HepG2 (cell line): ENCODE measurements around the gene FGF19. TPM values are rescaled to one million over a fixed set of nuclear protein-coding genes. Genes with fewer than 3 reads are reported as not detected.

Experiments
- EHMT2 ChIP-seq: fragments of 200-600 bp; sonication (generic); IDR thresholded peaks from 2 replicates; pipeline ENCODE4 v1.7.0; 2017; ENCODE audit warnings: antibody characterized with exemption, low read depth, low read length, borderline replicate concordance
- GABPA ChIP-seq, 2 experiments: IDR thresholded peaks; 2 replicates each; pipeline ENCODE4 v1.6.1; 2011 to 2016; ENCODE audit warnings: low read depth in 2 of 2, low read length in 1 of 2, missing biosample characterization in 1 of 2, missing genetic modification characterization in 1 of 2
- HNRNPUL1 ChIP-seq: fragments of 200-400 bp; formaldehyde crosslinking; IDR thresholded peaks from 2 replicates; pipeline ENCODE4 v1.6.1; 2017; ENCODE audit warnings: low read depth, mild to moderate bottlenecking, low read length, moderate library complexity
- KDM3A ChIP-seq: IDR thresholded peaks from 2 replicates; pipeline ENCODE4 v1.6.1; 2018; ENCODE audit warnings: low read depth, missing compliant biosample characterization
- MIER2 ChIP-seq: IDR thresholded peaks from 2 replicates; pipeline ENCODE4 v1.6.1; 2016; ENCODE audit warnings: missing biosample characterization, missing genetic modification reagents
- MIER3 ChIP-seq: IDR thresholded peaks from 2 replicates; pipeline ENCODE4 v1.6.1; 2016; ENCODE audit warnings: missing compliant biosample characterization, borderline replicate concordance
- RELA ChIP-seq: sonication (generic); formaldehyde crosslinking; IDR thresholded peaks from 2 replicates; pipeline ENCODE4 v1.4.0; 2020; ENCODE audit warnings: missing genetic modification reagents
- SP5 ChIP-seq: IDR thresholded peaks from 2 replicates; pipeline ENCODE4 v1.6.1; 2016; ENCODE audit warnings: low read depth, borderline replicate concordance
- ZMYM3 ChIP-seq: sonication (generic); formaldehyde crosslinking; IDR thresholded peaks from 2 replicates; pipeline ENCODE4 v1.5.1; 2020; ENCODE audit warnings: mild to moderate bottlenecking, missing genetic modification reagents
- ZNF10 ChIP-seq: sonication (generic); formaldehyde crosslinking; IDR thresholded peaks from 2 replicates; pipeline ENCODE4 v1.4.0; 2020; ENCODE audit warnings: mild to moderate bottlenecking, low read depth, missing genetic modification reagents, borderline replicate concordance
- ZNF292 ChIP-seq: sonication (generic); formaldehyde crosslinking; IDR thresholded peaks from 2 replicates; pipeline ENCODE4 v1.8.1; 2022; ENCODE audit warnings: mild to moderate bottlenecking, low read depth, missing genetic modification reagents, borderline replicate concordance
- polyA plus RNA-seq, 8 experiments: library from polyadenylated mRNA; depleted of rRNA in 3 of 8; stranded (reverse) in 7 of 8; unstranded in 1 of 8; fragments of >200 nt; fragmentation: Illumina TruSeq in 4 of 8; extraction: Trizol in 4 of 8; gene quantifications; 2 replicates each; pipeline versions ENCODE4 v1.2.1 to v1.2.3, GENCODE V29; 2011 to 2016; ENCODE audit warnings: low read depth in 4 of 8, missing spikeins in 1 of 8, mixed read lengths in 1 of 8; ENCODE audit not compliant: insufficient read depth in 1 of 8
- total RNA-seq, 5 experiments: library from RNA; depleted of rRNA; stranded (reverse); fragments of >200 nt; fragmentation: Illumina TruSeq; extraction: Trizol; gene quantifications; 2 replicates each; pipeline ENCODE4 v1.2.3, GENCODE V29; 2016; ENCODE audit warnings: low read depth in 1 of 5
- TF ChIP-seq, protein P1 (sequence below): sonication (generic); formaldehyde crosslinking; IDR thresholded peaks from 2 replicates; pipeline ENCODE4 v1.9.0; 2021; ENCODE audit warnings: missing genetic modification reagents, mild to moderate bottlenecking, borderline replicate concordance
- TF ChIP-seq, protein P2 (sequence below): sonication (generic); formaldehyde crosslinking; IDR thresholded peaks from 2 replicates; pipeline ENCODE4 v1.4.0; 2020; ENCODE audit warnings: missing genetic modification reagents, borderline replicate concordance
- TF ChIP-seq, protein P3 (sequence below): sonication (generic); formaldehyde crosslinking; IDR thresholded peaks from 2 replicates; pipeline ENCODE4 v1.5.0; 2020; ENCODE audit warnings: missing genetic modification reagents, mild to moderate bottlenecking, borderline replicate concordance
- TF ChIP-seq, protein P4 (sequence below): IDR thresholded peaks from 2 replicates; pipeline ENCODE4 v1.6.1; 2016; ENCODE audit warnings: low read depth, control low read depth
- TF ChIP-seq, protein P5 (sequence below), 2 experiments: sonication (generic) in 1 of 2; formaldehyde crosslinking in 1 of 2; IDR thresholded peaks; 2 replicates each; pipeline versions ENCODE4 v1.4.0 to v1.6.1; 2018 to 2020; ENCODE audit warnings: missing genetic modification reagents in 2 of 2, borderline replicate concordance in 1 of 2, low read depth in 1 of 2, mild to moderate bottlenecking in 1 of 2, missing biosample characterization in 1 of 2

FGF19 gene
- total and polyA plus RNA-seq, 2 of the 13 experiments (the other 11 are each of a cell fraction or from before 2014, with no cell fraction given), result 0.07 TPM; not detected in 1

DNA sequence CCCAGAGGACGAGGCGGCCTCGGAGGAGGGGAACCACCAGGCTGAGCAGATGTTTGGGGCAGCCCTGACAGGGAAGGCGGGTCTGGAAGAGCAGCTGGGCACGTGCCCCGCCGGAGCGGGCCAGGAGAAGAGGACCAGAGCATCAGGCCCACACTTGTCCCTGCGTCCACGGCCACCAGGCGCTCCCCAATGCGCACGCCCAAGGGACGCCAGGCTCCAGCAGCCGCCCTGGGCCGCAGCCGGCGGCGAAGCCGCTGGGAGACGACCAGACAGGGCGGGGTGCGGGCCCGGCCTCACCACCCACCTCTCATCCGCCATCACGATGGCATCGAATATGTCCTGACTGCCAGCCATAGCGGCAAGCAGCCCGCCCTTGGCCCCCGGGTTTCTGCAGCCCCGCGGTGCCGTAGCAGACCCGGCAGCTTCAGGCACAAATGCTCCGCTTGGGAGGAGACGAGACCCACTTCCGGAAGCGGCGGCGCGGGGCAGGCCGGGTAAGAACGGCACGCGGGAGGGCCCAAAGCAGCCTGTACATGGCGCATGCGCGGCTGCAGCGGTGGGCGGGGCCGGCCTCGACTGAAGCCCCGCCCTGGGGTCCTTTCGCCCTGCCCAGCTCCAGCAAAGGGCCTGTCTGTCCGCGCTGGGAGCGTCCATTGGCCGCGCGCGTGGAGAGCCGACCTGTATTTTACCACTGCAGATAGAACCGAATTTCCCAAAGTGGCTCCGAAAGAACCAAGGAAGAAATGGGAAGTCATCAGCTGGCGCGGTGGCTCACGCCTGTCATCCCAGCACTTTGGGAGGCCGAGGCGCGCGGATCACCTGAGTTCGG, 28.7 kb downstream of the FGF19 start, which contains the start of gene LTO1 (continued):
- TF ChIP-seq, protein P1, sequence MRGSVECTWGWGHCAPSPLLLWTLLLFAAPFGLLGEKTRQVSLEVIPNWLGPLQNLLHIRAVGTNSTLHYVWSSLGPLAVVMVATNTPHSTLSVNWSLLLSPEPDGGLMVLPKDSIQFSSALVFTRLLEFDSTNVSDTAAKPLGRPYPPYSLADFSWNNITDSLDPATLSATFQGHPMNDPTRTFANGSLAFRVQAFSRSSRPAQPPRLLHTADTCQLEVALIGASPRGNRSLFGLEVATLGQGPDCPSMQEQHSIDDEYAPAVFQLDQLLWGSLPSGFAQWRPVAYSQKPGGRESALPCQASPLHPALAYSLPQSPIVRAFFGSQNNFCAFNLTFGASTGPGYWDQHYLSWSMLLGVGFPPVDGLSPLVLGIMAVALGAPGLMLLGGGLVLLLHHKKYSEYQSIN, result no peak
- TF ChIP-seq ZNF292 (peak; percentile 55), KDM3A (CRISPR knock-in tag) (peak; percentile 60; the same call in 1 of the 2 replicates), HNRNPUL1 (no peak), RELA (CRISPR knock-in tag) (no peak), MIER2 (0 out of 2 replicates have a peak, but pooled peaks have one; percentile 9), GABPA (IDR thresholded peaks at IDR 0.05; ENCODE audit: low read depth, low read length) (peak; percentile 71), GABPA (CRISPR knock-in tag; IDR thresholded peaks at IDR 0.05; ENCODE audit: low read depth) (peak; percentile 88), ZNF10 (CRISPR knock-in tag) (no peak), ZMYM3 (CRISPR knock-in tag) (peak; percentile 95), SP5 (CRISPR knock-in tag) (peak; percentile 60; the same call in 1 of the 2 replicates), EHMT2 (0 out of 2 replicates have a peak, but pooled peaks have one; percentile 36), MIER3 (CRISPR knock-in tag) (peak; percentile 85; the same call in 1 of the 2 replicates)
- TF ChIP-seq, protein P2, sequence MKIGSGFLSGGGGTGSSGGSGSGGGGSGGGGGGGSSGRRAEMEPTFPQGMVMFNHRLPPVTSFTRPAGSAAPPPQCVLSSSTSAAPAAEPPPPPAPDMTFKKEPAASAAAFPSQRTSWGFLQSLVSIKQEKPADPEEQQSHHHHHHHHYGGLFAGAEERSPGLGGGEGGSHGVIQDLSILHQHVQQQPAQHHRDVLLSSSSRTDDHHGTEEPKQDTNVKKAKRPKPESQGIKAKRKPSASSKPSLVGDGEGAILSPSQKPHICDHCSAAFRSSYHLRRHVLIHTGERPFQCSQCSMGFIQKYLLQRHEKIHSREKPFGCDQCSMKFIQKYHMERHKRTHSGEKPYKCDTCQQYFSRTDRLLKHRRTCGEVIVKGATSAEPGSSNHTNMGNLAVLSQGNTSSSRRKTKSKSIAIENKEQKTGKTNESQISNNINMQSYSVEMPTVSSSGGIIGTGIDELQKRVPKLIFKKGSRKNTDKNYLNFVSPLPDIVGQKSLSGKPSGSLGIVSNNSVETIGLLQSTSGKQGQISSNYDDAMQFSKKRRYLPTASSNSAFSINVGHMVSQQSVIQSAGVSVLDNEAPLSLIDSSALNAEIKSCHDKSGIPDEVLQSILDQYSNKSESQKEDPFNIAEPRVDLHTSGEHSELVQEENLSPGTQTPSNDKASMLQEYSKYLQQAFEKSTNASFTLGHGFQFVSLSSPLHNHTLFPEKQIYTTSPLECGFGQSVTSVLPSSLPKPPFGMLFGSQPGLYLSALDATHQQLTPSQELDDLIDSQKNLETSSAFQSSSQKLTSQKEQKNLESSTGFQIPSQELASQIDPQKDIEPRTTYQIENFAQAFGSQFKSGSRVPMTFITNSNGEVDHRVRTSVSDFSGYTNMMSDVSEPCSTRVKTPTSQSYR (CRISPR knock-in tag), result no peak
- TF ChIP-seq, protein P3, sequence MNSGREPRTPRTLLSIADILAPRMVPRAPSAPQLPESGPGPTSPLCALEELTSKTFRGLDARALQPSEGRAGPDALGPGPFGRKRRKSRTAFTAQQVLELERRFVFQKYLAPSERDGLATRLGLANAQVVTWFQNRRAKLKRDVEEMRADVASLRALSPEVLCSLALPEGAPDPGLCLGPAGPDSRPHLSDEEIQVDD (CRISPR knock-in tag), result no peak
- TF ChIP-seq, protein P4, sequence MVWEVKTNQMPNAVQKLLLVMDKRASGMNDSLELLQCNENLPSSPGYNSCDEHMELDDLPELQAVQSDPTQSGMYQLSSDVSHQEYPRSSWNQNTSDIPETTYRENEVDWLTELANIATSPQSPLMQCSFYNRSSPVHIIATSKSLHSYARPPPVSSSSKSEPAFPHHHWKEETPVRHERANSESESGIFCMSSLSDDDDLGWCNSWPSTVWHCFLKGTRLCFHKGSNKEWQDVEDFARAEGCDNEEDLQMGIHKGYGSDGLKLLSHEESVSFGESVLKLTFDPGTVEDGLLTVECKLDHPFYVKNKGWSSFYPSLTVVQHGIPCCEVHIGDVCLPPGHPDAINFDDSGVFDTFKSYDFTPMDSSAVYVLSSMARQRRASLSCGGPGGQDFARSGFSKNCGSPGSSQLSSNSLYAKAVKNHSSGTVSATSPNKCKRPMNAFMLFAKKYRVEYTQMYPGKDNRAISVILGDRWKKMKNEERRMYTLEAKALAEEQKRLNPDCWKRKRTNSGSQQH (CRISPR knock-in tag), result peak; percentile 87
- TF ChIP-seq, protein P5, sequence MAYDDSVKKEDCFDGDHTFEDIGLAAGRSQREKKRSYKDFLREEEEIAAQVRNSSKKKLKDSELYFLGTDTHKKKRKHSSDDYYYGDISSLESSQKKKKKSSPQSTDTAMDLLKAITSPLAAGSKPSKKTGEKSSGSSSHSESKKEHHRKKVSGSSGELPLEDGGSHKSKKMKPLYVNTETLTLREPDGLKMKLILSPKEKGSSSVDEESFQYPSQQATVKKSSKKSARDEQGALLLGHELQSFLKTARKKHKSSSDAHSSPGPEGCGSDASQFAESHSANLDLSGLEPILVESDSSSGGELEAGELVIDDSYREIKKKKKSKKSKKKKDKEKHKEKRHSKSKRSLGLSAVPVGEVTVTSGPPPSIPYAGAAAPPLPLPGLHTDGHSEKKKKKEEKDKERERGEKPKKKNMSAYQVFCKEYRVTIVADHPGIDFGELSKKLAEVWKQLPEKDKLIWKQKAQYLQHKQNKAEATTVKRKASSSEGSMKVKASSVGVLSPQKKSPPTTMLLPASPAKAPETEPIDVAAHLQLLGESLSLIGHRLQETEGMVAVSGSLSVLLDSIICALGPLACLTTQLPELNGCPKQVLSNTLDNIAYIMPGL (CRISPR knock-in tag; IDR thresholded peaks at IDR 0.05; ENCODE audit: borderline replicate concordance in 1 of 2, low read depth in 1 of 2), result peak in 1 of 2 experiments; percentile 67; a peak in 3 of 4 replicates
